Kasumi-1 (cell line): ENCODE measurements around the gene CTBP2.

Experiments
- DNase-seq, 2 experiments: peaks; one replicate each; lab custom pipeline; 2025; lab: John Stamatoyannopoulos, UW

CTBP2 gene

GRCh38 chr10:125106586-125106985 is 53.8 kb downstream of the CTBP2 start:
- DNase-seq = no peak

- DNase-seq = no peak
Observed at GRCh38 chr10:125105706-125106255, 54.6 kb downstream of the CTBP2 start.

- no peak for DNase-seq
Observed at GRCh38 chr10:125105155-125105554, 55.2 kb downstream of the CTBP2 start.

- DNase-seq = no peak
Observed at GRCh38 chr10:125104559-125104958, 55.8 kb downstream of the CTBP2 start.

GRCh38 chr10:125103924-125104323 is 56.4 kb downstream of the CTBP2 start:
- DNase-seq = no peak

GRCh38 chr10:125103466-125103865 is 56.9 kb downstream of the CTBP2 start:
- no peak for DNase-seq

- DNase-seq = no peak
Observed at GRCh38 chr10:125102821-125103220, 57.5 kb downstream of the CTBP2 start.

GRCh38 chr10:125102246-125102645 is 58.1 kb downstream of the CTBP2 start:
- DNase-seq = peak; percentile 87 to 94

- DNase-seq = no peak
Observed at GRCh38 chr10:125101581-125101980, 58.8 kb downstream of the CTBP2 start.

GRCh38 chr10:125101049-125101448 is 59.3 kb downstream of the CTBP2 start:
- DNase-seq = no peak

GRCh38 chr10:125097409-125098070 is 62.8 kb downstream of the CTBP2 start:
- no peak for DNase-seq

GRCh38 chr10:125096975-125097374 is 63.4 kb downstream of the CTBP2 start:
- DNase-seq = no peak

- no peak for DNase-seq
Observed at GRCh38 chr10:125096371-125096770, 64.0 kb downstream of the CTBP2 start.

GRCh38 chr10:125095776-125096175 is 64.6 kb downstream of the CTBP2 start:
- no peak for DNase-seq

- DNase-seq = no peak
Observed at GRCh38 chr10:125095228-125095627, 65.1 kb downstream of the CTBP2 start.

GRCh38 chr10:125094806-125095205 is 65.6 kb downstream of the CTBP2 start:
- DNase-seq = no peak

GRCh38 chr10:125093974-125094705 is 66.2 kb downstream of the CTBP2 start:
- DNase-seq = no peak

GRCh38 chr10:125093199-125093973 is 67.0 kb downstream of the CTBP2 start:
- no peak for DNase-seq

- DNase-seq = no peak
Observed at GRCh38 chr10:125092564-125093031, 67.8 kb downstream of the CTBP2 start.

GRCh38 chr10:125091891-125092290 is 68.5 kb downstream of the CTBP2 start:
- DNase-seq = no peak

GRCh38 chr10:125089469-125089868 is 70.9 kb downstream of the CTBP2 start:
- DNase-seq = no peak

- no peak for DNase-seq
Observed at GRCh38 chr10:125087897-125088215, 72.5 kb downstream of the CTBP2 start.
